GM12878 (cell line): Measurements from ENCODE around the gene C1orf74.

Experiments used
- ATF2 ChIP-seq: IDR thresholded peaks from 2 replicates; pipeline ENCODE4 v1.6.1; 2012; ENCODE audit warnings: low read length, inconsistent platforms
- ATF7 ChIP-seq: fragments of 450-650 bp; IDR thresholded peaks from 2 replicates; pipeline ENCODE4 v1.6.1; 2016; ENCODE audit warnings: low read depth, mild to moderate bottlenecking
- BMI1 ChIP-seq: fragments of 450-650 bp; IDR thresholded peaks from 2 replicates; pipeline ENCODE4 v1.6.1; 2016; ENCODE audit warnings: mild to moderate bottlenecking, moderate library complexity, borderline replicate concordance
- CTCF ChIP-seq, 3 experiments: IDR thresholded peaks in 2 of 3; conservative IDR thresholded peaks in 1 of 3; 2 replicates each; pipeline ENCODE4 v1.5.1; 2011; ENCODE audit warnings: low read depth in 3 of 3, low read length in 3 of 3, mild to moderate bottlenecking in 3 of 3, control low read depth in 2 of 3, moderate library complexity in 2 of 3, inconsistent platforms in 1 of 3, mixed read lengths in 1 of 3; ENCODE audit not compliant: control insufficient read depth in 2 of 3, insufficient read depth in 1 of 3; ENCODE audit errors: extremely low read depth in 1 of 3
- EZH2 ChIP-seq: IDR thresholded peaks from 2 replicates; pipeline ENCODE4 v1.6.1; 2012; ENCODE audit warnings: low read depth, mild to moderate bottlenecking, control low read depth, inconsistent platforms, low read length, borderline replicate concordance; ENCODE audit not compliant: control insufficient read depth
- JUND ChIP-seq: IDR thresholded peaks from 2 replicates; pipeline ENCODE4 v1.6.1; 2012; ENCODE audit warnings: low read depth, mild to moderate bottlenecking, low read length, improper control_type of control experiment, moderate library complexity
- MEF2A ChIP-seq: IDR thresholded peaks from 2 replicates; pipeline ENCODE4 v1.6.1; 2011; ENCODE audit warnings: low read depth, mild to moderate bottlenecking, low read length, moderate library complexity; ENCODE audit not compliant: insufficient read depth
- SP1 ChIP-seq: IDR thresholded peaks from one replicate; pipeline ENCODE4 v1.6.1; 2011; ENCODE audit warnings: low read depth, low read length
- ZNF274 ChIP-seq: IDR thresholded peaks from one replicate; pipeline ENCODE4 v1.8.0; 2011; ENCODE audit not compliant: insufficient read length, insufficient read depth

- no peak for TF ChIP-seq BMI1
- TF ChIP-seq SP1 = no peak
- TF ChIP-seq ATF7 = no peak
- no peak for TF ChIP-seq EZH2
- no peak for TF ChIP-seq CTCF (IDR thresholded peaks at IDR 0.05 in 2 of 3, conservative IDR thresholded peaks at IDR 0.05 in 1 of 3; ENCODE audit: control insufficient read depth in 2 of 3, extremely low read depth in 1 of 3, insufficient read depth in 1 of 3, low read depth in 3 of 3, low read length in 3 of 3)
- no peak for TF ChIP-seq ATF2
- TF ChIP-seq ZNF274 = no peak
- TF ChIP-seq JUND = no peak
- no peak for TF ChIP-seq MEF2A
Observed at GRCh38 chr1:209767706-209768105, 16.7 kb downstream of the C1orf74 start.
